ENCODE measurements around the gene TBC1D22A. TPM values are rescaled to one million over a fixed set of nuclear protein-coding genes. Genes with fewer than 3 reads are reported as not detected.

TBC1D22A gene
- total RNA-seq, 4 donors from 2014 or later: 10.8 to 32.2 (median 22.3) TPM

GRCh38 chr22:46906326-46907045 is 144.0 kb downstream of the TBC1D22A start:
- no peak for TF ChIP-seq CTCF (IDR thresholded peaks at IDR 0.05; ENCODE audit: low read depth)

GRCh38 chr22:46907241-46908215 is 145.1 kb downstream of the TBC1D22A start:
- no peak for TF ChIP-seq CTCF (IDR thresholded peaks at IDR 0.05; ENCODE audit: low read depth)

- no peak for TF ChIP-seq CTCF (IDR thresholded peaks at IDR 0.05; ENCODE audit: low read depth)
Measured at GRCh38 chr22:46908641-46909107, 146.2 kb downstream of the TBC1D22A start.

GRCh38 chr22:46909237-46910030 is 147.0 kb downstream of the TBC1D22A start:
- no peak for TF ChIP-seq CTCF (IDR thresholded peaks at IDR 0.05; ENCODE audit: low read depth)

- TF ChIP-seq CTCF (IDR thresholded peaks at IDR 0.05; ENCODE audit: low read depth): no peak
Measured at GRCh38 chr22:46910624-46911023, 148.2 kb downstream of the TBC1D22A start.

GRCh38 chr22:46911346-46911745 is 148.9 kb downstream of the TBC1D22A start:
- TF ChIP-seq CTCF (IDR thresholded peaks at IDR 0.05; ENCODE audit: low read depth): no peak
